HepG2 (cell line): ENCODE data around the gene RPS2. TPM values are rescaled to one million over a fixed set of nuclear protein-coding genes. Genes with fewer than 3 reads are reported as not detected.
A peak's percentile ranks its signal among the peaks of the same experiment; 100 is the strongest.

Experiments
- AGO1 ChIP-seq: fragments of 200-400 bp; formaldehyde crosslinking; IDR thresholded peaks from 2 replicates; pipeline ENCODE4 v1.6.1; 2017; ENCODE audit warnings: mild to moderate bottlenecking, low read depth, low read length, moderate library complexity; ENCODE audit not compliant: poor library complexity, severe bottlenecking
- GATA4 ChIP-seq: sonication (generic); IDR thresholded peaks from 2 replicates; pipeline ENCODE4 v1.6.1; 2016; ENCODE audit warnings: antibody characterized with exemption, low read depth, borderline replicate concordance
- KMT2B ChIP-seq: IDR thresholded peaks from 2 replicates; pipeline ENCODE4 v1.6.1; 2016; ENCODE audit warnings: missing genetic modification reagents, missing compliant biosample characterization
- MEIS1 ChIP-seq: sonication (generic); formaldehyde crosslinking; IDR thresholded peaks from 2 replicates; pipeline ENCODE4 v1.9.0; 2021; ENCODE audit warnings: mild to moderate bottlenecking, missing genetic modification reagents, moderate library complexity, borderline replicate concordance
- PHF21A ChIP-seq: sonication (generic); formaldehyde crosslinking; IDR thresholded peaks from 2 replicates; pipeline ENCODE4 v1.5.0; 2020; ENCODE audit warnings: mild to moderate bottlenecking, missing genetic modification reagents
- RAD21 ChIP-seq: fragments of 450-650 bp; formaldehyde crosslinking; IDR thresholded peaks from 2 replicates; pipeline ENCODE4 v1.5.0; 2020; ENCODE audit warnings: mild to moderate bottlenecking
- SUZ12 ChIP-seq: fragments of 150-350 bp; IDR thresholded peaks from 2 replicates; pipeline ENCODE4 v1.6.1; 2014; ENCODE audit warnings: low read depth, low read length
- YEATS2 ChIP-seq: sonication (generic); formaldehyde crosslinking; IDR thresholded peaks from 2 replicates; pipeline ENCODE4 v1.4.0; 2020; ENCODE audit warnings: missing genetic modification reagents, borderline replicate concordance
- ZBTB1 ChIP-seq: sonication (generic); formaldehyde crosslinking; IDR thresholded peaks from 2 replicates; pipeline ENCODE4 v1.4.0; 2020; ENCODE audit warnings: missing genetic modification reagents, borderline replicate concordance
- ZFP36L1 ChIP-seq: sonication (generic); formaldehyde crosslinking; IDR thresholded peaks from 2 replicates; pipeline ENCODE4 v1.8.0; 2022; ENCODE audit warnings: mild to moderate bottlenecking, missing genetic modification reagents, moderate library complexity
- ZNF24 ChIP-seq: fragments of 450-650 bp; IDR thresholded peaks from 2 replicates; pipeline ENCODE4 v1.6.1; 2017; ENCODE audit warnings: antibody characterized with exemption, mild to moderate bottlenecking
- ZNF367 ChIP-seq: sonication (generic); formaldehyde crosslinking; IDR thresholded peaks from 2 replicates; pipeline ENCODE4 v1.4.0; 2020; ENCODE audit warnings: missing genetic modification reagents, borderline replicate concordance
- ZNF431 ChIP-seq: sonication (generic); formaldehyde crosslinking; IDR thresholded peaks from 2 replicates; pipeline ENCODE4 v1.9.0; 2022; ENCODE audit warnings: missing genetic modification reagents, low read depth, mild to moderate bottlenecking, borderline replicate concordance
- ZNF761 ChIP-seq: sonication (generic); formaldehyde crosslinking; conservative IDR thresholded peaks from 2 replicates; pipeline ENCODE4 v1.4.0; 2020; ENCODE audit warnings: mild to moderate bottlenecking, missing genetic modification reagents
- polyA plus RNA-seq, 8 experiments: library from polyadenylated mRNA; depleted of rRNA in 3 of 8; stranded (reverse) in 7 of 8; unstranded in 1 of 8; fragments of >200 nt; fragmentation: Illumina TruSeq in 4 of 8; extraction: Trizol in 4 of 8; gene quantifications; 2 replicates each; pipeline versions ENCODE4 v1.2.1 to v1.2.3, GENCODE V29; 2011 to 2016; ENCODE audit warnings: low read depth in 4 of 8, missing spikeins in 1 of 8, mixed read lengths in 1 of 8; ENCODE audit not compliant: insufficient read depth in 1 of 8
- total RNA-seq, 5 experiments: library from RNA; depleted of rRNA; stranded (reverse); fragments of >200 nt; fragmentation: Illumina TruSeq; extraction: Trizol; gene quantifications; 2 replicates each; pipeline ENCODE4 v1.2.3, GENCODE V29; 2016; ENCODE audit warnings: low read depth in 1 of 5
- TF ChIP-seq, protein P1 (sequence below): conservative IDR thresholded peaks from 2 replicates; pipeline ENCODE4 v1.6.1; 2018; ENCODE audit warnings: missing genetic modification reagents
- TF ChIP-seq, protein P2 (sequence below): sonication (generic); formaldehyde crosslinking; IDR thresholded peaks from 2 replicates; pipeline ENCODE4 v1.4.0; 2020; ENCODE audit warnings: missing genetic modification reagents, borderline replicate concordance
- TF ChIP-seq, protein P3 (sequence below): sonication (generic); formaldehyde crosslinking; IDR thresholded peaks from 2 replicates; pipeline ENCODE4 v1.5.1; 2020; ENCODE audit warnings: mild to moderate bottlenecking, missing genetic modification reagents, borderline replicate concordance
- TF ChIP-seq, protein P4 (sequence below): sonication (generic); formaldehyde crosslinking; IDR thresholded peaks from 2 replicates; pipeline ENCODE4 v1.4.0; 2020; ENCODE audit warnings: missing genetic modification reagents, borderline replicate concordance

The RPS2 gene
- total and polyA plus RNA-seq, 2 of the 13 experiments (the other 11 are each of a cell fraction or from before 2014, with no cell fraction given): 1,908 to 4,514 TPM

DNA sequence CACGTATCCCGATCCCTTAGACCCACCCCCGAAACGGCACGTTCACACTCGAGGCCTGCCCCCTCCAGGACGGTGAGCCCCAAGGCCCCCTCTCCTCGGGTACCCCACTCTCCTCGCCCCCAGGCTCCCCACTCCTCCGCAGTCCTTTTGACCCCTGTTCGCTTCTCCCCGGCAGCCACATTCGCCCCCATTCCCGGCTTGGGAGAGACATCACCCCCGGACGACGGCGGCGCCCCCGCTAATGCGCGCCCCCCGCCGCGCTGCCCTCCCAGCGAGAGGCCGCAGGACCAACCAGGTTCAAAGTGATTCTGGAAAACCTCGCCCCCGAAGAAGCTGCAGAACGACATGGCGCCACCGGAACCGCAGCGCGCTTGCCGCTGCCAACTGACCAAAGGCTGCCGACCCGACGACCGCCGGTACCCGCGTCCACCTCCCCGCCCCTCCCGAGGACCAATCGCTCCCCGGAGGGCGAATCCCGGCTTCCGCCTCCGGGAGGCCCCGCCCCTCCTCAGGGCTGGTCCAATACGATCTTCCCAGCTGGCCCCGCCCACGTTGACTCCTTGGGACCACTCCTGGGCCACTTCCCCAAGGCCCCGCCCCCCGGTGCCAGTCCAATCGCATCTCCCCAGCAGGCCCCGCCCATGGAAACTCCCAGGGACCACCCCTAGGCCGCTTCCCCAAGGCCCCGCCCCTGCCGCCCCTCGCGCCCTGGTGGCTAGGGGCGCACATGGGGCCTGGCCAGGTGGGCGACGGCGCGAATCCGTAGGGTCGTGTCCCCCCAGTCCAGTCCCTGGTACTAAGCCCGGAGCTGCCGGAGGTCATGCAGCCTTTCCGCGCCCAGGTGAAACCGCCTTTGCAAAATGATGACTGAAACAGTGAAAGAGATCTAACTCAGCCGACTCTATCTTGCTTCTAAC lies 21.6 kb downstream of the RPS2 start, which contains the start of gene MSRB1 (continued):
- TF ChIP-seq SUZ12 (no peak), GATA4 (peak; percentile 65; the same call in 1 of the 2 replicates), KMT2B (CRISPR knock-in tag) (peak; percentile 27; the same call in 1 of the 2 replicates), MEIS1 (CRISPR knock-in tag) (peak; percentile 58; the same call in 1 of the 2 replicates), ZNF367 (CRISPR knock-in tag) (no peak), ZNF24 (no peak), ZBTB1 (no peak), AGO1 (no peak), ZFP36L1 (CRISPR knock-in tag) (peak; percentile 64; the same call in 1 of the 2 replicates), PHF21A (0 out of 2 replicates have a peak, but pooled peaks have one; percentile 33), YEATS2 (CRISPR knock-in tag) (peak; percentile 43; the same call in 1 of the 2 replicates), ZNF761 (peak; percentile 63), RAD21 (CRISPR knock-in tag) (no peak), ZNF431 (CRISPR knock-in tag) (no peak; the same call in 1 of the 2 replicates)
- TF ChIP-seq, protein P1, sequence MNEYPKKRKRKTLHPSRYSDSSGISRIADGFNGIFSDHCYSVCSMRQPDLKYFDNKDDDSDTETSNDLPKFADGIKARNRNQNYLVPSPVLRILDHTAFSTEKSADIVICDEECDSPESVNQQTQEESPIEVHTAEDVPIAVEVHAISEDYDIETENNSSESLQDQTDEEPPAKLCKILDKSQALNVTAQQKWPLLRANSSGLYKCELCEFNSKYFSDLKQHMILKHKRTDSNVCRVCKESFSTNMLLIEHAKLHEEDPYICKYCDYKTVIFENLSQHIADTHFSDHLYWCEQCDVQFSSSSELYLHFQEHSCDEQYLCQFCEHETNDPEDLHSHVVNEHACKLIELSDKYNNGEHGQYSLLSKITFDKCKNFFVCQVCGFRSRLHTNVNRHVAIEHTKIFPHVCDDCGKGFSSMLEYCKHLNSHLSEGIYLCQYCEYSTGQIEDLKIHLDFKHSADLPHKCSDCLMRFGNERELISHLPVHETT: peak; percentile 91
- TF ChIP-seq, protein P2, sequence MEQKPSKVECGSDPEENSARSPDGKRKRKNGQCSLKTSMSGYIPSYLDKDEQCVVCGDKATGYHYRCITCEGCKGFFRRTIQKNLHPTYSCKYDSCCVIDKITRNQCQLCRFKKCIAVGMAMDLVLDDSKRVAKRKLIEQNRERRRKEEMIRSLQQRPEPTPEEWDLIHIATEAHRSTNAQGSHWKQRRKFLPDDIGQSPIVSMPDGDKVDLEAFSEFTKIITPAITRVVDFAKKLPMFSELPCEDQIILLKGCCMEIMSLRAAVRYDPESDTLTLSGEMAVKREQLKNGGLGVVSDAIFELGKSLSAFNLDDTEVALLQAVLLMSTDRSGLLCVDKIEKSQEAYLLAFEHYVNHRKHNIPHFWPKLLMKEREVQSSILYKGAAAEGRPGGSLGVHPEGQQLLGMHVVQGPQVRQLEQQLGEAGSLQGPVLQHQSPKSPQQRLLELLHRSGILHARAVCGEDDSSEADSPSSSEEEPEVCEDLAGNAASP: no peak
- TF ChIP-seq, protein P3, sequence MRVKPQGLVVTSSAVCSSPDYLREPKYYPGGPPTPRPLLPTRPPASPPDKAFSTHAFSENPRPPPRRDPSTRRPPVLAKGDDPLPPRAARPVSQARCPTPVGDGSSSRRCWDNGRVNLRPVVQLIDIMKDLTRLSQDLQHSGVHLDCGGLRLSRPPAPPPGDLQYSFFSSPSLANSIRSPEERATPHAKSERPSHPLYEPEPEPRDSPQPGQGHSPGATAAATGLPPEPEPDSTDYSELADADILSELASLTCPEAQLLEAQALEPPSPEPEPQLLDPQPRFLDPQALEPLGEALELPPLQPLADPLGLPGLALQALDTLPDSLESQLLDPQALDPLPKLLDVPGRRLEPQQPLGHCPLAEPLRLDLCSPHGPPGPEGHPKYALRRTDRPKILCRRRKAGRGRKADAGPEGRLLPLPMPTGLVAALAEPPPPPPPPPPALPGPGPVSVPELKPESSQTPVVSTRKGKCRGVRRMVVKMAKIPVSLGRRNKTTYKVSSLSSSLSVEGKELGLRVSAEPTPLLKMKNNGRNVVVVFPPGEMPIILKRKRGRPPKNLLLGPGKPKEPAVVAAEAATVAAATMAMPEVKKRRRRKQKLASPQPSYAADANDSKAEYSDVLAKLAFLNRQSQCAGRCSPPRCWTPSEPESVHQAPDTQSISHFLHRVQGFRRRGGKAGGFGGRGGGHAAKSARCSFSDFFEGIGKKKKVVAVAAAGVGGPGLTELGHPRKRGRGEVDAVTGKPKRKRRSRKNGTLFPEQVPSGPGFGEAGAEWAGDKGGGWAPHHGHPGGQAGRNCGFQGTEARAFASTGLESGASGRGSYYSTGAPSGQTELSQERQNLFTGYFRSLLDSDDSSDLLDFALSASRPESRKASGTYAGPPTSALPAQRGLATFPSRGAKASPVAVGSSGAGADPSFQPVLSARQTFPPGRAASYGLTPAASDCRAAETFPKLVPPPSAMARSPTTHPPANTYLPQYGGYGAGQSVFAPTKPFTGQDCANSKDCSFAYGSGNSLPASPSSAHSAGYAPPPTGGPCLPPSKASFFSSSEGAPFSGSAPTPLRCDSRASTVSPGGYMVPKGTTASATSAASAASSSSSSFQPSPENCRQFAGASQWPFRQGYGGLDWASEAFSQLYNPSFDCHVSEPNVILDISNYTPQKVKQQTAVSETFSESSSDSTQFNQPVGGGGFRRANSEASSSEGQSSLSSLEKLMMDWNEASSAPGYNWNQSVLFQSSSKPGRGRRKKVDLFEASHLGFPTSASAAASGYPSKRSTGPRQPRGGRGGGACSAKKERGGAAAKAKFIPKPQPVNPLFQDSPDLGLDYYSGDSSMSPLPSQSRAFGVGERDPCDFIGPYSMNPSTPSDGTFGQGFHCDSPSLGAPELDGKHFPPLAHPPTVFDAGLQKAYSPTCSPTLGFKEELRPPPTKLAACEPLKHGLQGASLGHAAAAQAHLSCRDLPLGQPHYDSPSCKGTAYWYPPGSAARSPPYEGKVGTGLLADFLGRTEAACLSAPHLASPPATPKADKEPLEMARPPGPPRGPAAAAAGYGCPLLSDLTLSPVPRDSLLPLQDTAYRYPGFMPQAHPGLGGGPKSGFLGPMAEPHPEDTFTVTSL (CRISPR knock-in tag): 0 out of 2 replicates have a peak, but pooled peaks have one; percentile 17
- TF ChIP-seq, protein P4, sequence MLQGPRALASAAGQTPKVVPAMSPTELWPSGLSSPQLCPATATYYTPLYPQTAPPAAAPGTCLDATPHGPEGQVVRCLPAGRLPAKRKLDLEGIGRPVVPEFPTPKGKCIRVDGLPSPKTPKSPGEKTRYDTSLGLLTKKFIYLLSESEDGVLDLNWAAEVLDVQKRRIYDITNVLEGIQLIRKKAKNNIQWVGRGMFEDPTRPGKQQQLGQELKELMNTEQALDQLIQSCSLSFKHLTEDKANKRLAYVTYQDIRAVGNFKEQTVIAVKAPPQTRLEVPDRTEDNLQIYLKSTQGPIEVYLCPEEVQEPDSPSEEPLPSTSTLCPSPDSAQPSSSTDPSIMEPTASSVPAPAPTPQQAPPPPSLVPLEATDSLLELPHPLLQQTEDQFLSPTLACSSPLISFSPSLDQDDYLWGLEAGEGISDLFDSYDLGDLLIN (CRISPR knock-in tag): no peak; the same call in 1 of the 2 replicates
